ENCODE results near the gene AGTRAP.

The AGTRAP gene

DNA sequence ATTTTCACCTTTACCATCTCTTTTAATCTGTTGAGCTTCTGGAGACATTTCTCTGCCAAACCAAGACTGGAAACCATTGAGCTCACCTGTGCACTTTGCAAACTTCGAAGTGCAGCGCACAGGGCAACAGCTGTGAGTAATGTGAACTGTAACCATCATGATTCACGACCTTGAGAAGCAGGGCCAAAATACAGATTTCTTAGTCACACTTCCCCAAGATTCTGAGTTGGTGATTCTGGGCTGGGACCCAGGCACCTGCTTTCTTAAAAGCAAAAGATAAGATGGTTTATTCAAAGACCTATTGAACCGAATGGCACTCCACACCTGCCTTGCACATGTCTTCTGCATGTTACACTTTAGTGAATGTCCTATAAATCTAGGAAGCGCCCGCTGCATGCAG is 10.2 kb downstream of the AGTRAP start:
- Histone ChIP-seq H3K4me1 (ENCODE audit: control insufficient read depth, insufficient read depth, low read length) (no peaks in the 10 kb centered on the region), H3K4me3 (ENCODE audit: low read depth, low read length) (no peak overlapping the region), H3K36me3 (ENCODE audit: control insufficient read depth in 2 of 2, insufficient read depth in 1 of 2, low read length in 2 of 2) (peaks cover 0 to 42% of the 10 kb centered on the region in 2 experiments; a peak in 1 of 3 replicates), H3K27ac (ENCODE audit: extremely low read depth, low read depth, low read length) (no peak overlapping the region), H3K9me3 (ENCODE audit: control insufficient read depth, insufficient read depth, low read depth, low read length) (no peaks in the 10 kb centered on the region)
- POLR2A ChIA-PET = interaction anchor here (0.7 kb wide), 1 partner anchor 709 kb away, joined by 3 read pairs; no protein-coding TSS in a partner anchor
- CTCF ChIA-PET = no interaction called here
- TF ChIP-seq ZNF292 (tag by site-specific recombination; IDR thresholded peaks at IDR 0.05; ENCODE audit: borderline replicate concordance, low read depth) (no peak), ZNF10 (tag by site-specific recombination; IDR thresholded peaks at IDR 0.05) (no peak), ZNF624 (tag by site-specific recombination; IDR thresholded peaks at IDR 0.05) (no peak), GFI1B (tag by site-specific recombination; IDR thresholded peaks at IDR 0.05) (no peak), ZNF335 (tag by site-specific recombination; conservative IDR thresholded peaks at IDR 0.05) (no peak), KLF1 (tag by site-specific recombination; IDR thresholded peaks at IDR 0.05) (no peak), ZNF555 (tag by site-specific recombination; conservative IDR thresholded peaks at IDR 0.05) (no peak), ZNF248 (tag by site-specific recombination; IDR thresholded peaks at IDR 0.05) (no peak), ZNF324 (tag by site-specific recombination; IDR thresholded peaks at IDR 0.05) (no peak), ZNF626 (tag by site-specific recombination; IDR thresholded peaks at IDR 0.05) (no peak), MYNN (tag by site-specific recombination; IDR thresholded peaks at IDR 0.05; ENCODE audit: borderline replicate concordance) (no peak), ZFP69B (tag by site-specific recombination; IDR thresholded peaks at IDR 0.05) (no peak), ZNF394 (tag by site-specific recombination; IDR thresholded peaks at IDR 0.05; ENCODE audit: borderline replicate concordance) (no peak), ZNF654 (tag by site-specific recombination; IDR thresholded peaks at IDR 0.05; ENCODE audit: low read depth) (no peak), ZNF132 (tag by site-specific recombination; IDR thresholded peaks at IDR 0.05; ENCODE audit: borderline replicate concordance) (no peak)
- TF ChIP-seq, protein P1, sequence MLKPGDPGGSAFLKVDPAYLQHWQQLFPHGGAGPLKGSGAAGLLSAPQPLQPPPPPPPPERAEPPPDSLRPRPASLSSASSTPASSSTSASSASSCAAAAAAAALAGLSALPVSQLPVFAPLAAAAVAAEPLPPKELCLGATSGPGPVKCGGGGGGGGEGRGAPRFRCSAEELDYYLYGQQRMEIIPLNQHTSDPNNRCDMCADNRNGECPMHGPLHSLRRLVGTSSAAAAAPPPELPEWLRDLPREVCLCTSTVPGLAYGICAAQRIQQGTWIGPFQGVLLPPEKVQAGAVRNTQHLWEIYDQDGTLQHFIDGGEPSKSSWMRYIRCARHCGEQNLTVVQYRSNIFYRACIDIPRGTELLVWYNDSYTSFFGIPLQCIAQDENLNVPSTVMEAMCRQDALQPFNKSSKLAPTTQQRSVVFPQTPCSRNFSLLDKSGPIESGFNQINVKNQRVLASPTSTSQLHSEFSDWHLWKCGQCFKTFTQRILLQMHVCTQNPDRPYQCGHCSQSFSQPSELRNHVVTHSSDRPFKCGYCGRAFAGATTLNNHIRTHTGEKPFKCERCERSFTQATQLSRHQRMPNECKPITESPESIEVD (tag by site-specific recombination; IDR thresholded peaks at IDR 0.05) = no peak
- TF ChIP-seq, protein P2, sequence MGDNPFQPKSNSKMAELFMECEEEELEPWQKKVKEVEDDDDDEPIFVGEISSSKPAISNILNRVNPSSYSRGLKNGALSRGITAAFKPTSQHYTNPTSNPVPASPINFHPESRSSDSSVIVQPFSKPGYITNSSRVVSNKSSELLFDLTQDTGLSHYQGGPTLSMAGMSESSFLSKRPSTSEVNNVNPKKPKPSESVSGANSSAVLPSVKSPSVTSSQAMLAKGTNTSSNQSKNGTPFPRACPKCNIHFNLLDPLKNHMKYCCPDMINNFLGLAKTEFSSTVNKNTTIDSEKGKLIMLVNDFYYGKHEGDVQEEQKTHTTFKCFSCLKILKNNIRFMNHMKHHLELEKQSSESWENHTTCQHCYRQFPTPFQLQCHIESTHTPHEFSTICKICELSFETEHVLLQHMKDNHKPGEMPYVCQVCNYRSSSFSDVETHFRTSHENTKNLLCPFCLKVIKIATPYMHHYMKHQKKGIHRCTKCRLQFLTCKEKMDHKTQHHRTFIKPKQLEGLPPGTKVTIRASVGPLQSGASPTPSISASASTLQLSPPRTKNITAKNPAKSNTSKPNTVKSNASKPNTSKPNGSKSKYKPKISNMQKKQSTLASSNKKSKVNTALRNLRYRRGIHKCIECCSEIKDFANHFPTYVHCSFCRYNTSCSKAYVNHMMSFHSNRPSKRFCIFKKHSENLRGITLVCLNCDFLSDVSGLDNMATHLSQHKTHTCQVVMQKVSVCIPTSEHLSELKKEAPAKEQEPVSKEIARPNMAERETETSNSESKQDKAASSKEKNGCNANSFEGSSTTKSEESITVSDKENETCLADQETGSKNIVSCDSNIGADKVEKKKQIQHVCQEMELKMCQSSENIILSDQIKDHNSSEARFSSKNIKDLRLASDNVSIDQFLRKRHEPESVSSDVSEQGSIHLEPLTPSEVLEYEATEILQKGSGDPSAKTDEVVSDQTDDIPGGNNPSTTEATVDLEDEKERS (tag by site-specific recombination; IDR thresholded peaks at IDR 0.05) = no peak
- TF ChIP-seq, protein P3, sequence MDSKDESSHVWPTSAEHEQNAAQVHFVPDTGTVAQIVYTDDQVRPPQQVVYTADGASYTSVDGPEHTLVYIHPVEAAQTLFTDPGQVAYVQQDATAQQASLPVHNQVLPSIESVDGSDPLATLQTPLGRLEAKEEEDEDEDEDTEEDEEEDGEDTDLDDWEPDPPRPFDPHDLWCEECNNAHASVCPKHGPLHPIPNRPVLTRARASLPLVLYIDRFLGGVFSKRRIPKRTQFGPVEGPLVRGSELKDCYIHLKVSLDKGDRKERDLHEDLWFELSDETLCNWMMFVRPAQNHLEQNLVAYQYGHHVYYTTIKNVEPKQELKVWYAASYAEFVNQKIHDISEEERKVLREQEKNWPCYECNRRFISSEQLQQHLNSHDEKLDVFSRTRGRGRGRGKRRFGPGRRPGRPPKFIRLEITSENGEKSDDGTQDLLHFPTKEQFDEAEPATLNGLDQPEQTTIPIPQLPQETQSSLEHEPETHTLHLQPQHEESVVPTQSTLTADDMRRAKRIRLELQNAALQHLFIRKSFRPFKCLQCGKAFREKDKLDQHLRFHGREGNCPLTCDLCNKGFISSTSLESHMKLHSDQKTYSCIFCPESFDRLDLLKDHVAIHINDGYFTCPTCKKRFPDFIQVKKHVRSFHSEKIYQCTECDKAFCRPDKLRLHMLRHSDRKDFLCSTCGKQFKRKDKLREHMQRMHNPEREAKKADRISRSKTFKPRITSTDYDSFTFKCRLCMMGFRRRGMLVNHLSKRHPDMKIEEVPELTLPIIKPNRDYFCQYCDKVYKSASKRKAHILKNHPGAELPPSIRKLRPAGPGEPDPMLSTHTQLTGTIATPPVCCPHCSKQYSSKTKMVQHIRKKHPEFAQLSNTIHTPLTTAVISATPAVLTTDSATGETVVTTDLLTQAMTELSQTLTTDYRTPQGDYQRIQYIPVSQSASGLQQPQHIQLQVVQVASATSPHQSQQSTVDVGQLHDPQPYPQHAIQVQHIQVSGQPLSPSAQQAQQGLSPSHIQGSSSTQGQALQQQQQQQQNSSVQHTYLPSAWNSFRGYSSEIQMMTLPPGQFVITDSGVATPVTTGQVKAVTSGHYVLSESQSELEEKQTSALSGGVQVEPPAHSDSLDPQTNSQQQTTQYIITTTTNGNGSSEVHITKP (tag by site-specific recombination; IDR thresholded peaks at IDR 0.05) = no peak
- TF ChIP-seq, protein P4, sequence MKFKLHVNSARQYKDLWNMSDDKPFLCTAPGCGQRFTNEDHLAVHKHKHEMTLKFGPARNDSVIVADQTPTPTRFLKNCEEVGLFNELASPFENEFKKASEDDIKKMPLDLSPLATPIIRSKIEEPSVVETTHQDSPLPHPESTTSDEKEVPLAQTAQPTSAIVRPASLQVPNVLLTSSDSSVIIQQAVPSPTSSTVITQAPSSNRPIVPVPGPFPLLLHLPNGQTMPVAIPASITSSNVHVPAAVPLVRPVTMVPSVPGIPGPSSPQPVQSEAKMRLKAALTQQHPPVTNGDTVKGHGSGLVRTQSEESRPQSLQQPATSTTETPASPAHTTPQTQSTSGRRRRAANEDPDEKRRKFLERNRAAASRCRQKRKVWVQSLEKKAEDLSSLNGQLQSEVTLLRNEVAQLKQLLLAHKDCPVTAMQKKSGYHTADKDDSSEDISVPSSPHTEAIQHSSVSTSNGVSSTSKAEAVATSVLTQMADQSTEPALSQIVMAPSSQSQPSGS (tag by site-specific recombination; IDR thresholded peaks at IDR 0.05; ENCODE audit: low read depth) = no peak
- TF ChIP-seq, protein P5, sequence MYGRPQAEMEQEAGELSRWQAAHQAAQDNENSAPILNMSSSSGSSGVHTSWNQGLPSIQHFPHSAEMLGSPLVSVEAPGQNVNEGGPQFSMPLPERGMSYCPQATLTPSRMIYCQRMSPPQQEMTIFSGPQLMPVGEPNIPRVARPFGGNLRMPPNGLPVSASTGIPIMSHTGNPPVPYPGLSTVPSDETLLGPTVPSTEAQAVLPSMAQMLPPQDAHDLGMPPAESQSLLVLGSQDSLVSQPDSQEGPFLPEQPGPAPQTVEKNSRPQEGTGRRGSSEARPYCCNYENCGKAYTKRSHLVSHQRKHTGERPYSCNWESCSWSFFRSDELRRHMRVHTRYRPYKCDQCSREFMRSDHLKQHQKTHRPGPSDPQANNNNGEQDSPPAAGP (tag by site-specific recombination; IDR thresholded peaks at IDR 0.05) = no peak
